MCF 10A (cell line): ENCODE measurements around the gene CDCP2. TPM values are rescaled to one million over a fixed set of nuclear protein-coding genes. Genes with fewer than 3 reads are reported as not detected.
A peak's percentile ranks its signal among the peaks of the same experiment; 100 is the strongest.

Source experiments
- BruUV-seq: library from RNA; stranded (reverse); fragments of 400-500 nt; replicated peaks from 2 replicates; lab custom pipeline; 2021; lab: Mats Ljungman, UMichigan
- CTCF ChIA-PET: fragments of 300-600 bp; sonication (Branson Sonifier 250); formaldehyde crosslinking; extraction: SDS; loops from one replicate; lab custom pipeline; 2021; ENCODE audit warnings: antibody characterized with exemption, inconsistent platforms; lab: Yijun Ruan, JAX
- POLR2A ChIA-PET: fragments of 300-600, 350-650 bp; sonication (Branson Sonifier 250); formaldehyde crosslinking; extraction: SDS; loops from one replicate; lab custom pipeline; 2020; ENCODE audit warnings: antibody characterized with exemption, inconsistent platforms; lab: Yijun Ruan, JAX
- DNase-seq: peaks from one replicate; pipeline ENCODE4 v3.0.0-alpha.2; 2018; ENCODE audit not compliant: unreplicated experiment
- H3K27ac Mint-ChIP-seq: one replicate; pipeline ENCODE4 v1.8.0; 2022; ENCODE audit warnings: mild to moderate bottlenecking, low read depth, mixed read lengths; ENCODE audit not compliant: unreplicated experiment
- H3K27me3 Mint-ChIP-seq: one replicate; pipeline ENCODE4 v1.8.0; 2022; ENCODE audit warnings: mixed read lengths; ENCODE audit not compliant: insufficient read depth, unreplicated experiment
- H3K36me3 Mint-ChIP-seq: one replicate; pipeline ENCODE4 v1.8.0; 2022; ENCODE audit warnings: mild to moderate bottlenecking, moderate library complexity, mixed read lengths; ENCODE audit not compliant: insufficient read depth, unreplicated experiment
- H3K4me1 Mint-ChIP-seq: one replicate; pipeline ENCODE4 v1.8.0; 2022; ENCODE audit warnings: mixed read lengths; ENCODE audit not compliant: insufficient read depth, unreplicated experiment
- H3K4me3 Mint-ChIP-seq: one replicate; pipeline ENCODE4 v1.8.0; 2022; ENCODE audit warnings: mild to moderate bottlenecking, moderate library complexity, mixed read lengths; ENCODE audit not compliant: unreplicated experiment
- H3K9me3 Mint-ChIP-seq: one replicate; pipeline ENCODE4 v1.8.0; 2022; ENCODE audit warnings: mixed read lengths; ENCODE audit not compliant: unreplicated experiment
- intact Hi-C: fragments of 100-400 bp; cut with micrococcal nuclease; formaldehyde crosslinking; loops from 2 replicates; pipeline ENCODE4 v1.14.1; 2022
- total RNA-seq: library from RNA; stranded (reverse); gene quantifications from 2 replicates; pipeline ENCODE4 v1.2.3, GENCODE V29; 2022
- TF ChIP-seq, protein P1 (sequence below): fragments of 200-600 bp; IDR thresholded peaks from one replicate; pipeline ENCODE4 v1.8.0; 2022; ENCODE audit warnings: antibody characterized with exemption, mild to moderate bottlenecking; ENCODE audit not compliant: unreplicated experiment

Gene CDCP2
- total RNA-seq, 1 experiment from 2014 or later = not detected

DNA sequence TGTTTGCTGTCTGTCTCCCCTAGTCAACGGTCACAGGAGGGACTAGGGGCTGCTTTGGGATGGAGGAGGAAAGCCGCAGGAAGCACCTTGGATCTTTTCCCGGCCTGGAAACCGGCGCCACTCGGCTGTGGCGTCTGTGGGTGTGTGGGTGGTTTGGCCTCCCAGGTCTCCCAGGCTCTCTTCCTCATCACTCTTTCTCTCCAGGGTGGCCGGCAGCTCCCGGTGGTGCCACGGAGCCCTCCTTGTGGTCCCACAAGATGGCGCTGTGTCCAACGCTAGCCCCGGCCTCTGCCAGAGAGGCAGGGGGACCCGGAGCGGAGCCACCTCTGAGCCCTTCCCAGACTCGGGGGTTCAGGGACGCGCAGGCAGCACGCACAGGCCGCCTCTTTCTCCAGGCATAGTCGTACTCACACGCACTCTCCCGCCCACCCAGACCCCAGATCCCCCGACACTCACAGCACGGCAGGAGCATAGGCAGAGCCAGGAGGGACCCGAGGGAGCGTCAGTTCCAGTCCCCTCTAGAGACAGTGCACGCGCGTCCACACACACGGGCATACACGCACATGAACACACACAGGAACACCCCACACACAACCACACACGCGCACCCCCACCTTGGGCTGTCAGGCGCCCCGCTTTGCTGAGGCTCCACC is 31.2 kb downstream of the CDCP2 start:
- no TSS peak for BruUV-seq
- no peaks in the 10 kb centered on the region for H3K36me3 Mint-ChIP-seq
- TF ChIP-seq, protein P1, sequence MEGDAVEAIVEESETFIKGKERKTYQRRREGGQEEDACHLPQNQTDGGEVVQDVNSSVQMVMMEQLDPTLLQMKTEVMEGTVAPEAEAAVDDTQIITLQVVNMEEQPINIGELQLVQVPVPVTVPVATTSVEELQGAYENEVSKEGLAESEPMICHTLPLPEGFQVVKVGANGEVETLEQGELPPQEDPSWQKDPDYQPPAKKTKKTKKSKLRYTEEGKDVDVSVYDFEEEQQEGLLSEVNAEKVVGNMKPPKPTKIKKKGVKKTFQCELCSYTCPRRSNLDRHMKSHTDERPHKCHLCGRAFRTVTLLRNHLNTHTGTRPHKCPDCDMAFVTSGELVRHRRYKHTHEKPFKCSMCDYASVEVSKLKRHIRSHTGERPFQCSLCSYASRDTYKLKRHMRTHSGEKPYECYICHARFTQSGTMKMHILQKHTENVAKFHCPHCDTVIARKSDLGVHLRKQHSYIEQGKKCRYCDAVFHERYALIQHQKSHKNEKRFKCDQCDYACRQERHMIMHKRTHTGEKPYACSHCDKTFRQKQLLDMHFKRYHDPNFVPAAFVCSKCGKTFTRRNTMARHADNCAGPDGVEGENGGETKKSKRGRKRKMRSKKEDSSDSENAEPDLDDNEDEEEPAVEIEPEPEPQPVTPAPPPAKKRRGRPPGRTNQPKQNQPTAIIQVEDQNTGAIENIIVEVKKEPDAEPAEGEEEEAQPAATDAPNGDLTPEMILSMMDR = peak; percentile 58
- H3K9me3 Mint-ChIP-seq = no peaks in the 10 kb centered on the region
- no peak overlapping the region for H3K27ac Mint-ChIP-seq
- no peaks in the 10 kb centered on the region for H3K27me3 Mint-ChIP-seq
- no peak overlapping the region for H3K4me3 Mint-ChIP-seq
- intact Hi-C loops = loop anchor here (1.0 to 2.0 kb wide), 2 partner anchors 286 to 367 kb away; no protein-coding TSS in a partner anchor
- DNase-seq = peak; percentile 65
- H3K4me1 Mint-ChIP-seq = no peaks in the 10 kb centered on the region
- CTCF ChIA-PET = interaction anchor here (0.5 to 1.0 kb wide), 10 partner anchors 14 to 373 kb away, joined by 3 to 6 read pairs (median 3); no protein-coding TSS in a partner anchor
- POLR2A ChIA-PET = interaction anchor here (1.6 to 2.1 kb wide), 2 partner anchors 10 to 79 kb away, joined by 4 to 7 read pairs; partner anchors contain the start of genes CYB5RL and MRPL37

DNA sequence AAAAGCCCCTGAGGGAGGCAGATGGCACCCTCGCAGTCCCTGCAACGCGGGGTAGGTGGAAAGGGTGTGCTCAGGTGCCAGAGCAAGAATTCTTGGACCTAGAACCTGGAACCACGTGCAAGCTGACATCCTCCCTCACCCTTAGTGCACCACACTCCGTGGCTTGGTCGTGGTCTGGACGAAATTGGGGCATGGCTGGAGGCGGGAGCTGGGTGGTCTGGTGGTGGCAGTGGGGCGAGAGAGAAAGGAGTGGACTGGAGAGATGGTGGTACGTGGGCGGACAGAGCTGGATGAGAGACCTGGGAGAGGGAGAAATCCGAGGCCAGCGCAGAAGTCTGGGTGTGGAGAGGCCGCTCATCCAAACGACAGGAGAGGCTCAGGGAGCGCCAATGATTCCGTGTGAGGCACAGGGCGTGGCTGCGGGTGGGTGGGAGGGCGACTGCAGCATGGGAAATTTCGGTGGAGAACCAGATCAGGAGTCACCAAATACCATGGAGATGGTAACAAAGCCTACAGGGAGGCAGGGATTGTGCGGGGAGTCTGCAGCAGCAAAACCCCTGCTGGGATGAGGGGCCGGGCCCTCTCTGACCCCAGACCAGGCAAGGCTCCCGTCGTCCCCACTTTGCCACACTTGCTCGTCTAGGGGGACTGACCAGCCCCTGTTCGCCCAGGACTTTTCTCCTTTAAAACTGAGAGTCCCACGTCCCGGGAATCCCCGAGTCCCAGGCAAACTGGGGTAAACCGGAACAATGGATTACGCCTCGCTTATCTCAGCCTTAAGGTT is 31.9 kb downstream of the CDCP2 start:
- Mint-ChIP-seq H3K36me3 (no peaks in the 10 kb centered on the region), H3K27ac (no peak overlapping the region), H3K4me1 (no peaks in the 10 kb centered on the region), H3K27me3 (no peaks in the 10 kb centered on the region), H3K9me3 (no peaks in the 10 kb centered on the region), H3K4me3 (no peak overlapping the region)
- ChIA-PET CTCF (interaction anchor here (0.5 to 0.8 kb wide), 7 partner anchors 13 to 374 kb away, joined by 3 to 6 read pairs (median 3); no protein-coding TSS in a partner anchor), POLR2A (interaction anchor here (1.6 to 2.1 kb wide), 2 partner anchors 9 to 79 kb away, joined by 4 to 7 read pairs; partner anchors contain the start of genes CYB5RL and MRPL37)
- intact Hi-C loops = loop anchor here (1.0 to 2.0 kb wide), 2 partner anchors 286 to 368 kb away; no protein-coding TSS in a partner anchor
- BruUV-seq = no TSS peak
- TF ChIP-seq, protein P1 = no peak
- DNase-seq = no peak

DNA sequence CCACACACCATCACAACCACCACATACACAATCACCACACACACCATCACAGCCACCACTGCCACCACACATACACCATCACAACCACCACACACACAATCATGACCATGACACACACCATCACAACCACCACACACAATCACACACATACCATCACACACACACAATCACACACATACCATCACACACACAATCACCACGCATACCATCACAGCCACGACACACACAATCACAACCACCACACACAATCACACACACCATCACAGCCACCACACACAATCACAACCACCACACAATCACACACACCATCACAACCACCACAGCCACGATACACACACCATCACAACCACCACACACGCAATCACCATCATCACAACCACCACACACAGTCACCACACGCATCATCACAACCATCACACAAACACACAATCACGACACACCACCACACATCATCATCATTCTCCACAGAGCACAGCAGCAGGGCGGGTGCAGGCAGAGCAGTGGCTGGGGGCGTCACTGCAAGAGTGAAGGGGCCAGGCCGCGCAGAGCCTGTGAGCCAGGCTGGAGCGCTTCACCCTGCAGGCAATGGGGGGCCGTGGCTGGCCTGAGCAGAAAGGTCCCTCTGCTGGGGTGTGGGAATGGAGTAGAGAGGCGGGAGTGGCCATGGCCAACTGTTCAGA is 32.6 kb downstream of the CDCP2 start:
- Mint-ChIP-seq H3K9me3 (no peaks in the 10 kb centered on the region), H3K36me3 (no peaks in the 10 kb centered on the region), H3K4me1 (no peaks in the 10 kb centered on the region), H3K27ac (no peak overlapping the region), H3K27me3 (no peaks in the 10 kb centered on the region), H3K4me3 (no peak overlapping the region)
- no peak for DNase-seq
- TF ChIP-seq, protein P1 = no peak
- no TSS peak for BruUV-seq
- POLR2A ChIA-PET = interaction anchor here (1.6 kb wide), 1 partner anchor 9 kb away, joined by 4 read pairs; no protein-coding TSS in a partner anchor
- CTCF ChIA-PET = no interaction called here
- intact Hi-C loops = loop anchor here (2.0 kb wide), 1 partner anchor 369 kb away; no protein-coding TSS in a partner anchor
